HL-60 (cell line): ENCODE data around the gene TSPAN2.

ENCODE experiments used
- GABPA ChIP-seq: IDR thresholded peaks from 2 replicates; pipeline ENCODE4 v1.6.1; 2012; ENCODE audit warnings: low read depth
- POLR2AphosphoS5 ChIP-seq: IDR thresholded peaks from 2 replicates; pipeline ENCODE4 v1.6.1; 2012; ENCODE audit warnings: low read depth
- SPI1 ChIP-seq: IDR thresholded peaks from 2 replicates; pipeline ENCODE4 v1.6.1; 2012; ENCODE audit warnings: low read depth, mild to moderate bottlenecking, borderline replicate concordance
- TF ChIP-seq, protein P1 (sequence below): IDR thresholded peaks from one replicate; pipeline ENCODE4 v1.5.1; 2011; ENCODE audit warnings: low read length, control low read depth, inconsistent platforms; ENCODE audit not compliant: insufficient read depth
- TF ChIP-seq, protein P2 (sequence below): IDR thresholded peaks from 2 replicates; pipeline ENCODE4 v1.6.1; 2012; ENCODE audit warnings: low read depth; ENCODE audit not compliant: insufficient replicate concordance

DNA sequence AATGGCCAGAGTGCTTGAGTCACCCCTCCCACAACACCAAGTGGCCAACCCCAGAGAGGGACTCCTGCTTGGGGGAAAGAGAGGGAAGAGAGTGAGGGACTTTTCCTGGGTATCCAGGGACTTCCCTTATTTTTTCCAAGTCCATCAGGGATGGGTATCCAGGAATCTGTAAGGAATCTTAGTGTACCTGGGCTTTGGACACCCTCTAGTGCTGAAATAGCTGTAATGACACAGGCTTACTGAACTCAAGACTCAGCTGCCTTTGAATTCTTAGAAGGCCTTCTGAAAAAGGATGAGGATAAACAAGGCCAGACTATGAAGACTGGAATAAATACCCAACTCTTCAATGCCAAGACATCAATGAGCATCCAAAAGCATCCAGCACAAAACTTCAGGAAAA, 47.6 kb downstream of the TSPAN2 start:
- TF ChIP-seq, protein P1, sequence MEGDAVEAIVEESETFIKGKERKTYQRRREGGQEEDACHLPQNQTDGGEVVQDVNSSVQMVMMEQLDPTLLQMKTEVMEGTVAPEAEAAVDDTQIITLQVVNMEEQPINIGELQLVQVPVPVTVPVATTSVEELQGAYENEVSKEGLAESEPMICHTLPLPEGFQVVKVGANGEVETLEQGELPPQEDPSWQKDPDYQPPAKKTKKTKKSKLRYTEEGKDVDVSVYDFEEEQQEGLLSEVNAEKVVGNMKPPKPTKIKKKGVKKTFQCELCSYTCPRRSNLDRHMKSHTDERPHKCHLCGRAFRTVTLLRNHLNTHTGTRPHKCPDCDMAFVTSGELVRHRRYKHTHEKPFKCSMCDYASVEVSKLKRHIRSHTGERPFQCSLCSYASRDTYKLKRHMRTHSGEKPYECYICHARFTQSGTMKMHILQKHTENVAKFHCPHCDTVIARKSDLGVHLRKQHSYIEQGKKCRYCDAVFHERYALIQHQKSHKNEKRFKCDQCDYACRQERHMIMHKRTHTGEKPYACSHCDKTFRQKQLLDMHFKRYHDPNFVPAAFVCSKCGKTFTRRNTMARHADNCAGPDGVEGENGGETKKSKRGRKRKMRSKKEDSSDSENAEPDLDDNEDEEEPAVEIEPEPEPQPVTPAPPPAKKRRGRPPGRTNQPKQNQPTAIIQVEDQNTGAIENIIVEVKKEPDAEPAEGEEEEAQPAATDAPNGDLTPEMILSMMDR: no peak
- TF ChIP-seq SPI1 (no peak), POLR2AphosphoS5 (no peak), GABPA (no peak)
- TF ChIP-seq, protein P2, sequence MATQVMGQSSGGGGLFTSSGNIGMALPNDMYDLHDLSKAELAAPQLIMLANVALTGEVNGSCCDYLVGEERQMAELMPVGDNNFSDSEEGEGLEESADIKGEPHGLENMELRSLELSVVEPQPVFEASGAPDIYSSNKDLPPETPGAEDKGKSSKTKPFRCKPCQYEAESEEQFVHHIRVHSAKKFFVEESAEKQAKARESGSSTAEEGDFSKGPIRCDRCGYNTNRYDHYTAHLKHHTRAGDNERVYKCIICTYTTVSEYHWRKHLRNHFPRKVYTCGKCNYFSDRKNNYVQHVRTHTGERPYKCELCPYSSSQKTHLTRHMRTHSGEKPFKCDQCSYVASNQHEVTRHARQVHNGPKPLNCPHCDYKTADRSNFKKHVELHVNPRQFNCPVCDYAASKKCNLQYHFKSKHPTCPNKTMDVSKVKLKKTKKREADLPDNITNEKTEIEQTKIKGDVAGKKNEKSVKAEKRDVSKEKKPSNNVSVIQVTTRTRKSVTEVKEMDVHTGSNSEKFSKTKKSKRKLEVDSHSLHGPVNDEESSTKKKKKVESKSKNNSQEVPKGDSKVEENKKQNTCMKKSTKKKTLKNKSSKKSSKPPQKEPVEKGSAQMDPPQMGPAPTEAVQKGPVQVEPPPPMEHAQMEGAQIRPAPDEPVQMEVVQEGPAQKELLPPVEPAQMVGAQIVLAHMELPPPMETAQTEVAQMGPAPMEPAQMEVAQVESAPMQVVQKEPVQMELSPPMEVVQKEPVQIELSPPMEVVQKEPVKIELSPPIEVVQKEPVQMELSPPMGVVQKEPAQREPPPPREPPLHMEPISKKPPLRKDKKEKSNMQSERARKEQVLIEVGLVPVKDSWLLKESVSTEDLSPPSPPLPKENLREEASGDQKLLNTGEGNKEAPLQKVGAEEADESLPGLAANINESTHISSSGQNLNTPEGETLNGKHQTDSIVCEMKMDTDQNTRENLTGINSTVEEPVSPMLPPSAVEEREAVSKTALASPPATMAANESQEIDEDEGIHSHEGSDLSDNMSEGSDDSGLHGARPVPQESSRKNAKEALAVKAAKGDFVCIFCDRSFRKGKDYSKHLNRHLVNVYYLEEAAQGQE: no peak
